Measurements from ENCODE around the gene DHRS7B. TPM values are rescaled to one million over a fixed set of nuclear protein-coding genes. Genes with fewer than 3 reads are reported as not detected.

DHRS7B gene
- total RNA-seq, 1 experiment from 2014 or later, result 9.4 TPM

DNA sequence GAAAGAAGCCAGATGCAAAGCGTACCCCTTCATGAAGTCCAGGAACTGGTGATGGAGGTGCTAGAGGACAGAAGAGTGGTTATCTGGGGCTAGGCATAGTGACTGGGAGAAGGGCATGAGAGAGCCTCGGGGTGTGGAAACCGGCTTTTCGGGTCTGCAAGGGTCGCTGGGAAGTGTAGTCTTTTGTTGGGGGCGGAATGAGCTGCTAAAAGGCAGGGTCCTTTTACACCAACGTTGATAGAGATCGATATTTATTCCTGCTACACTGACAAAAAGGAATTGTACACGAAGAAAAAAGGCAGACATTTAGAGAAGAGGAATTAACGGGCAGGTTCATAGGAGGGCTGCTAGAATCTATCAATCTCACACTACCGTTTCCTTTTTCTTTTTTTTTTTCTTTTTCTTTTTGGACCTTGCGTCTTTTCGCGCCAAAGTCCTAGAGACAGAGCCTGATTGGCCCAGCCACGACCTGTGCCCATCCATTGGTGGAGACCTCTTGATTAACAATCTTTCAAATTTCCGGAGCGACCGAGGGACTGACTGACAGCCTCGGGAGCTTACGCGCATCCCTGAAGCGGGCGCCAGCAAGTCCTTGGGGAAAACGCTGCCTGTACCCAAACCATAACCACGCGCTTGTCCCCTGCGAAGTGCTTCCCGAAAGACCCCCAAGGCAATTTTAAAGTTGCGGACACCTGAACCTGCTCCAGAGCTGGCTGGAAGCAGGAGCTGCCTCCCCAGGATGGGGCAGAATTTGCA, 27.7 kb upstream of the DHRS7B start:
- intact Hi-C loops (cut with micrococcal nuclease; ENCODE audit: unreplicated experiment) (no loop called here), in situ Hi-C loops (cut with HindIII; ENCODE audit: low pct_unique_long_range_greater_than_20kb, low sequenced_read_pairs) (no loop called here)
- DNase-seq (ENCODE audit: low read depth, low spot score) (peak; percentile 55), ATAC-seq (peak; percentile 99)
- Histone ChIP-seq H3K27ac (ENCODE audit: low read length) (peak overlapping the region; percentile 83), H3K27me3 (ENCODE audit: control insufficient read depth, insufficient read depth, low read length) (no peaks in the 10 kb centered on the region), H3K4me1 (ENCODE audit: control insufficient read depth, insufficient read depth, low read length) (no peaks in the 10 kb centered on the region), H3K4me3 (ENCODE audit: low read depth in 2 of 2, low read length in 2 of 2) (peak overlapping the region; percentile 82 to 94), H3K36me3 (ENCODE audit: control insufficient read depth, insufficient read depth, low read length) (no peaks in the 10 kb centered on the region; the same call in 1 of the 2 replicates), H3K9me3 (ENCODE audit: control insufficient read depth, insufficient read depth, low read depth, low read length) (no peaks in the 10 kb centered on the region)
- CTCF ChIA-PET, result interaction anchor here (0.5 to 1.2 kb wide), 6 partner anchors 47 to 1386 kb away, joined by 3 to 19 read pairs (median 8); partner anchors contain the start of gene USP22
- TF ChIP-seq SIN3A (IDR thresholded peaks at IDR 0.05; ENCODE audit: borderline replicate concordance, insufficient read depth, low read depth, low read length), result peak; percentile 85
- TF ChIP-seq TCF7L2 (IDR thresholded peaks at IDR 0.05; ENCODE audit: low read depth, low read length), result no peak; the same call in 1 of the 2 replicates
- TF ChIP-seq CTCF (IDR thresholded peaks at IDR 0.05), result no peak
- BruUV-seq (replicated peaks), result no TSS peak
- POLR2A ChIA-PET, result interaction anchor here (0.7 to 0.9 kb wide), 2 partner anchors 56 to 106 kb away, joined by 3 to 4 read pairs; partner anchors contain the start of gene USP22

- ATAC-seq, result no peak
- Histone ChIP-seq H3K4me1 (ENCODE audit: control insufficient read depth, insufficient read depth, low read length) (no peaks in the 10 kb centered on the region), H3K27ac (ENCODE audit: low read length) (no peak overlapping the region), H3K27me3 (ENCODE audit: control insufficient read depth, insufficient read depth, low read length) (no peaks in the 10 kb centered on the region), H3K4me3 (ENCODE audit: low read depth in 2 of 2, low read length in 2 of 2) (no peak overlapping the region), H3K36me3 (ENCODE audit: control insufficient read depth, insufficient read depth, low read length) (no peaks in the 10 kb centered on the region; the same call in 1 of the 2 replicates), H3K9me3 (ENCODE audit: control insufficient read depth, insufficient read depth, low read depth, low read length) (no peaks in the 10 kb centered on the region)
- TF ChIP-seq CTCF (IDR thresholded peaks at IDR 0.05) (no peak), TCF7L2 (IDR thresholded peaks at IDR 0.05; ENCODE audit: low read depth, low read length) (no peak), POLR2AphosphoS5 (IDR thresholded peaks at IDR 0.05; ENCODE audit: low read depth, low read length) (no peak), SIN3A (IDR thresholded peaks at IDR 0.05; ENCODE audit: borderline replicate concordance, insufficient read depth, low read depth, low read length) (no peak), REST (IDR thresholded peaks at IDR 0.05; ENCODE audit: insufficient read depth in 1 of 2, low read depth in 2 of 2, low read length in 1 of 2) (no peak)
- no peak for DNase-seq (ENCODE audit: low read depth, low spot score)
- in situ Hi-C loops (cut with HindIII; ENCODE audit: low pct_unique_long_range_greater_than_20kb, low sequenced_read_pairs), result no loop called here
- intact Hi-C loops (cut with micrococcal nuclease; ENCODE audit: unreplicated experiment), result no loop called here
- CTCF ChIA-PET, result interaction anchor here (0.7 kb wide), 1 partner anchor 129 kb away, joined by 8 read pairs; no protein-coding TSS in a partner anchor
- BruUV-seq (replicated peaks), result no TSS peak
- POLR2A ChIA-PET, result no interaction called here
Observed at GRCh38 chr17:21100636-21101035, 26.1 kb upstream of the DHRS7B start.

Data from Panc1 (cell line).